H1 (cell line): ENCODE measurements around the gene SRSF8. TPM values are rescaled to one million over a fixed set of nuclear protein-coding genes. Genes with fewer than 3 reads are reported as not detected.
A peak's percentile ranks its signal among the peaks of the same experiment; 100 is the strongest.

Experiments used
- CTCF ChIA-PET: fragments of 300-600 bp; sonication (Branson Sonifier 250); formaldehyde crosslinking; loops from one replicate; lab custom pipeline; 2021; ENCODE audit not compliant: partially characterized antibody; lab: Charles Lee
- POLR2A ChIA-PET: fragments of 300-600 bp; sonication (Branson Sonifier 250); formaldehyde crosslinking; loops from one replicate; lab custom pipeline; 2021; ENCODE audit warnings: inconsistent platforms; ENCODE audit not compliant: partially characterized antibody; lab: Charles Lee
- DNase-seq, 2 experiments: peaks; one replicate each; pipeline versions ENCODE4 v3.0.0 to v3.0.0-alpha.2; 2010 to 2022; ENCODE audit warnings: low spot score in 2 of 2, low read depth in 1 of 2, mixed read lengths in 1 of 2
- FAIRE-seq: peaks from 2 replicates; lab custom pipeline; 2011; peaks lifted over from hg19 to GRCh38; lab: Jason Lieb, UNC
- H2AFZ ChIP-seq: 2 replicates; pipeline ENCODE4 v1.8.1; 2012; ENCODE audit warnings: low read length, inconsistent platforms
- H2AK5ac ChIP-seq: 2 replicates; pipeline ENCODE4 v1.6.1; 2013; ENCODE audit warnings: low read depth, low read length
- H2BK120ac ChIP-seq: replicated peaks from 2 replicates; pipeline ENCODE3; 2013; ENCODE audit warnings: low read depth, low read length, inconsistent platforms
- H2BK12ac ChIP-seq: 2 replicates; pipeline ENCODE4 v1.6.1; 2013; ENCODE audit warnings: low read depth, low read length
- H2BK15ac ChIP-seq: 2 replicates; pipeline ENCODE4 v1.6.1; 2013; ENCODE audit warnings: low read length
- H2BK20ac ChIP-seq: 2 replicates; pipeline ENCODE4 v1.6.1; 2013; ENCODE audit warnings: low read length
- H2BK5ac ChIP-seq: 2 replicates; pipeline ENCODE4 v1.6.1; 2013; ENCODE audit warnings: low read depth, low read length
- H3K14ac ChIP-seq: 2 replicates; pipeline ENCODE4 v1.6.1; 2013; ENCODE audit warnings: inconsistent platforms; ENCODE audit not compliant: insufficient read length
- H3K18ac ChIP-seq: 2 replicates; pipeline ENCODE4 v1.6.1; 2013; ENCODE audit warnings: low read length; ENCODE audit errors: extremely low read depth
- H3K23ac ChIP-seq: 2 replicates; pipeline ENCODE4 v1.6.1; 2013; ENCODE audit warnings: inconsistent platforms; ENCODE audit not compliant: insufficient read length
- H3K23me2 ChIP-seq: 2 replicates; pipeline ENCODE4 v1.6.1; 2013; ENCODE audit warnings: low read depth, low read length
- H3K27ac ChIP-seq: 2 replicates; pipeline ENCODE4 v1.6.1; 2011; ENCODE audit warnings: low read depth, low read length, inconsistent platforms
- H3K27me3 ChIP-seq, 4 experiments: replicated peaks in 1 of 4; 1 replicate in 1 of 4; 2 replicates in 3 of 4; pipeline versions ENCODE4 v1.6.1 to v1.8.1; 2011 to 2013; ENCODE audit warnings: low read length in 3 of 4, mild to moderate bottlenecking in 3 of 4, inconsistent platforms in 2 of 4, mixed read lengths in 2 of 4, moderate library complexity in 1 of 4; ENCODE audit not compliant: control insufficient read depth in 3 of 4, insufficient read depth in 3 of 4; ENCODE audit errors: extremely low read depth in 1 of 4
- H3K36me3 ChIP-seq, 4 experiments: 2 replicates each; pipeline versions ENCODE4 v1.6.1 to v1.8.1; 2011 to 2013; ENCODE audit warnings: mild to moderate bottlenecking in 4 of 4, low read length in 3 of 4, moderate library complexity in 2 of 4, control low read depth in 1 of 4, inconsistent platforms in 1 of 4; ENCODE audit not compliant: insufficient read depth in 4 of 4, control insufficient read depth in 2 of 4
- H3K4ac ChIP-seq: replicated peaks from 2 replicates; pipeline ENCODE3; 2013; ENCODE audit warnings: low read length, low read depth, mixed read lengths, inconsistent platforms; ENCODE audit not compliant: insufficient read length
- H3K4me1 ChIP-seq, 4 experiments: replicated peaks in 1 of 4; 1 replicate in 1 of 4; 2 replicates in 3 of 4; pipeline versions ENCODE4 v1.6.1 to v1.8.1; 2011 to 2013; ENCODE audit warnings: low read length in 3 of 4, inconsistent platforms in 2 of 4, mixed read lengths in 1 of 4; ENCODE audit not compliant: insufficient read depth in 4 of 4, control insufficient read depth in 3 of 4
- H3K4me2 ChIP-seq, 2 experiments: 2 replicates each; pipeline versions ENCODE4 v1.6.1 to v1.8.1; 2011 to 2013; ENCODE audit warnings: low read depth in 2 of 2, low read length in 2 of 2, control low read depth in 1 of 2, inconsistent platforms in 1 of 2, mild to moderate bottlenecking in 1 of 2; ENCODE audit not compliant: insufficient read depth in 1 of 2
- H3K4me3 ChIP-seq, 4 experiments: fragments of 200-600, 300-600 bp in 1 of 4; sonication (generic), shearing (Covaris generic), sonication (Bioruptor Twin) in 1 of 4; 2 replicates each; pipeline versions ENCODE4 v1.5.1 to v1.8.1; 2011 to 2016; ENCODE audit warnings: low read length in 4 of 4, low read depth in 3 of 4, control low read depth in 2 of 4, inconsistent platforms in 2 of 4, mild to moderate bottlenecking in 2 of 4, mixed read lengths in 1 of 4, moderate library complexity in 1 of 4; ENCODE audit not compliant: insufficient read depth in 2 of 4; ENCODE audit errors: extremely low read depth in 1 of 4
- H3K56ac ChIP-seq: replicated peaks from 2 replicates; pipeline ENCODE3; 2013; ENCODE audit warnings: low read depth, mild to moderate bottlenecking, mixed read lengths, low read length, inconsistent platforms; ENCODE audit not compliant: insufficient read length
- H3K79me1 ChIP-seq: 2 replicates; pipeline ENCODE4 v1.6.1; 2013; ENCODE audit warnings: low read depth, low read length, control low read depth
- H3K79me2 ChIP-seq, 2 experiments: 2 replicates each; pipeline versions ENCODE4 v1.6.1 to v1.8.1; 2012 to 2013; ENCODE audit warnings: low read length in 2 of 2, mild to moderate bottlenecking in 2 of 2, inconsistent platforms in 1 of 2; ENCODE audit not compliant: insufficient read depth in 2 of 2, control insufficient read depth in 1 of 2
- H3K9ac ChIP-seq, 4 experiments: replicated peaks in 1 of 4; 1 replicate in 1 of 4; 2 replicates in 3 of 4; pipeline versions ENCODE4 v1.6.1 to v1.8.1; 2011 to 2013; ENCODE audit warnings: low read depth in 3 of 4, low read length in 3 of 4, control low read depth in 2 of 4, mild to moderate bottlenecking in 2 of 4, moderate library complexity in 2 of 4, inconsistent platforms in 1 of 4; ENCODE audit errors: extremely low read depth in 1 of 4
- H3K9me3 ChIP-seq, 2 experiments: 2 replicates each; pipeline versions ENCODE4 v1.6.1 to v1.8.1; 2012 to 2013; ENCODE audit warnings: mild to moderate bottlenecking in 2 of 2, moderate library complexity in 2 of 2, control low read depth in 1 of 2, inconsistent platforms in 1 of 2, low read depth in 1 of 2, low read length in 1 of 2, mixed read lengths in 1 of 2; ENCODE audit not compliant: insufficient read depth in 2 of 2
- H4K20me1 ChIP-seq, 2 experiments: replicated peaks in 1 of 2; 2 replicates each; pipeline versions ENCODE3 to v1.8.1; 2011 to 2013; ENCODE audit warnings: inconsistent platforms in 2 of 2, low read length in 2 of 2, mild to moderate bottlenecking in 1 of 2; ENCODE audit not compliant: insufficient read depth in 2 of 2, control insufficient read depth in 1 of 2
- H4K5ac ChIP-seq: 2 replicates; pipeline ENCODE4 v1.6.1; 2013; ENCODE audit warnings: low read length, low read depth, mixed read lengths, inconsistent platforms; ENCODE audit not compliant: insufficient read length
- H4K8ac ChIP-seq: 2 replicates; pipeline ENCODE4 v1.8.0; 2013; ENCODE audit warnings: mild to moderate bottlenecking, moderate library complexity, low read length, inconsistent platforms; ENCODE audit not compliant: insufficient read depth; ENCODE audit errors: extremely low read depth
- H4K91ac ChIP-seq: replicated peaks from 2 replicates; pipeline ENCODE3; 2013; ENCODE audit warnings: low read length, mixed read lengths, inconsistent platforms; ENCODE audit not compliant: insufficient read length
- WGBS, 2 experiments: shearing (Covaris generic) in 1 of 2; methylation state at CpG; one replicate each; pipeline versions ENCODE4 v1.1.6 to v1.1.7; 2013 to 2015; ENCODE audit warnings: low lambda C conversion rate in 2 of 2, mixed read lengths in 2 of 2, inconsistent platforms in 1 of 2, low coverage in 1 of 2, missing lambda C conversion rate in 1 of 2; ENCODE audit not compliant: insufficient replicate concordance in 2 of 2, insufficient coverage in 1 of 2, insufficient read length in 1 of 2; ENCODE audit errors: extremely low coverage in 1 of 2, missing lambda C conversion rate in 1 of 2; 5-methylcytosine and 5-hydroxymethylcytosine counted together
- polyA plus RNA-seq, 7 experiments: library from polyadenylated mRNA; depleted of rRNA in 3 of 7; stranded (reverse) in 5 of 7; unstranded in 2 of 7; fragments of >200 nt in 5 of 7; fragments of 200-250 nt in 2 of 7; gene quantifications; 1 replicate in 5 of 7; 2 replicates in 1 of 7; 4 replicates in 1 of 7; pipeline versions ENCODE4 v1.2.1 to v1.2.3, GENCODE V29; 2011 to 2013; ENCODE audit warnings: missing spikeins in 2 of 7, mixed read lengths in 2 of 7
- total RNA-seq: library from RNA; stranded (reverse); fragmentation: NEBNext Ultra II Directional; extraction: Animal tissue kit (Norgen Biotek cat#: 25700); gene quantifications from 2 replicates; pipeline ENCODE4 v1.2.1, GENCODE V29; 2021

SRSF8 gene
- total and polyA plus RNA-seq, 2 of the 8 experiments (the other 6 are each of a cell fraction or from before 2014, with no cell fraction given): 13.2 to 18.5 TPM

DNA sequence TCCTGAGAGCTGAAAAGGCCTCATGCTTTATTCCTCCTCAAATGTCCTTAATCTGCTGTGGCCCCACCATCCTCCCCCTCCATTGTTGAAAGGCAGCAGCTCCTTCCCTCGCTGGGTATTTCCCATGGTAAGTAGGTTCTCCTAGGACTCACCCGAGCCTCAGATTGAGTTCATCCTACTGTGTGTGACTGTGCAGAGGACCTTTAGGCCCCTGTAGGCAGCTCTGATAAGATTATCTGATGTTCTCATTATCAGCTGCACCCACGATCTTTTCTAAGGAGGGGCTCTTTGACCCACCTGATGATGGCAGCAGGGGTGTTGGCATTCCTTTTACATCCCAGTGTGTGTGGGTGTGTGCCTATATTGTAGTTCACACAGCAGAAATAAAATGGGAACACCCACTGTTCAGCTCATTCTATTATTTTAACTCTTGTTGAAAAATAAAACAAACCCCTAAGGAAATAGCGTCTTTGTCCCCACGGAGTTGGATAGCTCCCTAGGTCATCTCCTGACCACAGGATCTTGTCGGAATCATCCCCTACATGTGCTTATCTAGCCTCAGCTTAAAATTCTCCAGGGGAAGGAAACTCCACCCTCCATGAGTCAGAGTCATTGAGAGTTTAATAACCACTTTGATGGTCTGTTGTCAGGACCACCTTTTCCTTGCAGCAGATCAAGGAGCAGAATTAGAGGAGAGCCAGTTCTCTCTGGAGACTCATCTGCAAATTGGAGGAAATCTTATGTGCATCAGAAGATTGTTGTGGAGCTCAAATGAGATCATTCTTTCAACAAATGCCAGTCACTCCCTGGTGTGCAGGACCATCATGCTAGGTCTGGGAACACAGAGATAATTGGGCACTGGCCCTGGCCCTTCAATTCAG, 42.2 kb downstream of the SRSF8 start:
- H3K79me2 ChIP-seq: no peaks in the 10 kb centered on the region
- no peak overlapping the region for H3K4ac ChIP-seq
- no peak overlapping the region for H2BK120ac ChIP-seq
- H2BK12ac ChIP-seq: 0 out of 2 replicates have a peak overlapping the region, but pooled peaks have one; percentile 68
- no peak overlapping the region for H4K5ac ChIP-seq
- no peak overlapping the region for H2AK5ac ChIP-seq
- H4K91ac ChIP-seq: no peak overlapping the region
- no peak overlapping the region for H3K9ac ChIP-seq
- no peak overlapping the region for H3K23ac ChIP-seq
- H3K4me2 ChIP-seq: no peak overlapping the region
- H3K4me1 ChIP-seq: peaks cover 0 to 11% (median 3%) of the 10 kb centered on the region in 4 experiments; a peak in 5 of 7 replicates
- H3K27ac ChIP-seq: no peak overlapping the region
- H4K8ac ChIP-seq: no peak overlapping the region
- no peak overlapping the region for H3K18ac ChIP-seq
- FAIRE-seq (no peak), DNase-seq (no peak)
- no peaks in the 10 kb centered on the region for H3K79me1 ChIP-seq
- H2BK15ac ChIP-seq: no peak overlapping the region
- H3K23me2 ChIP-seq: no peaks in the 10 kb centered on the region
- no peaks in the 10 kb centered on the region for H3K27me3 ChIP-seq
- no peak overlapping the region for H3K14ac ChIP-seq
- H3K9me3 ChIP-seq: no peaks in the 10 kb centered on the region
- H2BK5ac ChIP-seq: no peak overlapping the region
- H3K36me3 ChIP-seq: no peaks in the 10 kb centered on the region
- no peak overlapping the region for H3K56ac ChIP-seq
- ChIA-PET POLR2A (interaction anchor here (0.8 to 1.8 kb wide), 8 partner anchors 9 to 42 kb away, joined by 3 to 6 read pairs (median 3); partner anchors contain the start of gene SRSF8), CTCF (interaction anchor here (1.1 to 13.7 kb wide), 5 partner anchors 16 to 44 kb away, joined by 4 to 127 read pairs (median 8); partner anchors contain the start of genes ENDOD1 and SRSF8)
- no peak overlapping the region for H3K4me3 ChIP-seq
- no peak overlapping the region for H2AFZ ChIP-seq
- WGBS, 2 experiments: 80% methylated on average over 6 of the region's 6 CpGs; no CpG with 5 or more reads in 1 of the 2 experiments
- H2BK20ac ChIP-seq: no peak overlapping the region
- H4K20me1 ChIP-seq: peaks cover 0 to 2% of the 10 kb centered on the region in 2 experiments
